ENCODE results near the gene VILL. TPM values are rescaled to one million over a fixed set of nuclear protein-coding genes. Genes with fewer than 3 reads are reported as not detected.
"Not testable (repeated sequence)": the region's sequence is repeated elsewhere in the genome, so short reads cannot be mapped to it uniquely, and the experiment has no call there.

Gene VILL
- total and polyA plus RNA-seq, 2 of the 8 experiments (the other 6 are each of a cell fraction or from before 2014, with no cell fraction given), result 4.1 to 4.2 TPM

DNA sequence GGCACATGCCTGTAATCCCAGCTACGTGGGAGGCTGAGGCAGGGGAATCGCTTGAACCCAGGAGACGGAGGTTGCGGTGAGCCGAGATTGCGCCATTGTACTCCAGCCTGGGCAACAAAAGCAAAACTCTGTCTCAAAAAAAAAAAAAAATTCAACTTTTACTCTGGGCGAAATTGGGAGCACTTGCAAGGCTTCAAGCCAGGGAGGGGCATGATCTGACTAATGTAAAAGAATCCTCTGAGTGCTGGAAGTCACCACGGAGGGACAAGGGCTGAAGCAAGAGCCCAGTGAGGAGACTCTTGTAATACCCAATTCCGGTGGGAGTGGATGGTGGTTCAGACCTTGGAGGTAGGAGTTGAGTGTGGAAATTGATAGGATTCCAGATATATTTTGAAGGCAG lies 43.7 kb downstream of the VILL start:
- H3K23ac ChIP-seq (ENCODE audit: insufficient read length); H4K91ac ChIP-seq (replicated peaks; ENCODE audit: insufficient read length, low read length); H3K27ac ChIP-seq (ENCODE audit: low read depth, low read length); H2BK15ac ChIP-seq (ENCODE audit: low read length); H2AFZ ChIP-seq (ENCODE audit: low read length); DNase-seq (ENCODE audit: low read depth in 1 of 2, low spot score in 2 of 2); H3K79me1 ChIP-seq (ENCODE audit: low read depth, low read length); H2BK120ac ChIP-seq (replicated peaks; ENCODE audit: low read depth, low read length); H4K5ac ChIP-seq (ENCODE audit: insufficient read length, low read depth, low read length); H3K9ac ChIP-seq (replicated peaks in 1 of 4; ENCODE audit: extremely low read depth in 1 of 4, low read depth in 3 of 4, low read length in 3 of 4); H2BK12ac ChIP-seq (ENCODE audit: low read depth, low read length); H3K4ac ChIP-seq (replicated peaks; ENCODE audit: insufficient read length, low read depth, low read length); H2AK5ac ChIP-seq (ENCODE audit: low read depth, low read length); H3K23me2 ChIP-seq (ENCODE audit: low read depth, low read length); H3K36me3 ChIP-seq (ENCODE audit: control insufficient read depth in 2 of 4, insufficient read depth in 4 of 4, low read length in 3 of 4); H3K4me3 ChIP-seq (ENCODE audit: extremely low read depth in 1 of 4, insufficient read depth in 2 of 4, low read depth in 3 of 4, low read length in 4 of 4); H3K14ac ChIP-seq (ENCODE audit: insufficient read length); H4K8ac ChIP-seq (ENCODE audit: extremely low read depth, insufficient read depth, low read length); H2BK5ac ChIP-seq (ENCODE audit: low read depth, low read length); H2BK20ac ChIP-seq (ENCODE audit: low read length); H3K4me2 ChIP-seq (ENCODE audit: insufficient read depth in 1 of 2, low read depth in 2 of 2, low read length in 2 of 2); H3K18ac ChIP-seq (ENCODE audit: extremely low read depth, low read length); H3K79me2 ChIP-seq (ENCODE audit: control insufficient read depth in 1 of 2, insufficient read depth in 2 of 2, low read length in 2 of 2); H3K9me3 ChIP-seq (ENCODE audit: insufficient read depth in 2 of 2, low read depth in 1 of 2, low read length in 1 of 2); H3K4me1 ChIP-seq (replicated peaks in 1 of 4; ENCODE audit: control insufficient read depth in 3 of 4, insufficient read depth in 4 of 4, low read length in 3 of 4); H3K56ac ChIP-seq (replicated peaks; ENCODE audit: insufficient read length, low read depth, low read length); FAIRE-seq; H4K20me1 ChIP-seq (replicated peaks in 1 of 2; ENCODE audit: control insufficient read depth in 1 of 2, insufficient read depth in 2 of 2, low read length in 2 of 2): not testable (repeated sequence)
- 85% methylated on average over 9 of the region's 9 CpGs; no CpG with 5 or more reads in 1 of the 2 experiments for WGBS, 2 experiments (ENCODE audit: extremely low coverage in 1 of 2, insufficient coverage in 1 of 2, insufficient read length in 1 of 2, insufficient replicate concordance in 2 of 2, low coverage in 1 of 2, low lambda C conversion rate in 2 of 2, missing lambda C conversion rate in 1 of 2)
- ChIA-PET CTCF (ENCODE audit: partially characterized antibody) (interaction anchor here (0.6 to 3.2 kb wide), 6 partner anchors 18 to 236 kb away, joined by 3 to 9 read pairs (median 4); no protein-coding TSS in a partner anchor), POLR2A (ENCODE audit: partially characterized antibody) (interaction anchor here (0.7 kb wide), 1 partner anchor 260 kb away, joined by 4 read pairs; no protein-coding TSS in a partner anchor)
- peaks cover 9 to 26% (median 23%) of the 10 kb centered on the region in 4 experiments for H3K27me3 ChIP-seq (replicated peaks in 1 of 4; ENCODE audit: control insufficient read depth in 3 of 4, extremely low read depth in 1 of 4, insufficient read depth in 3 of 4, low read length in 3 of 4)
